GM12891 (cell line): ENCODE results near the gene ZC3H11A.

ENCODE experiments used
- PAX5 ChIP-seq: IDR thresholded peaks from 2 replicates; pipeline ENCODE4 v1.6.1; 2011; ENCODE audit warnings: low read length, moderate library complexity, mild to moderate bottlenecking; ENCODE audit not compliant: insufficient read depth, severe bottlenecking
- POLR2A ChIP-seq: IDR thresholded peaks from 2 replicates; pipeline ENCODE4 v1.6.1; 2011; ENCODE audit warnings: low read depth, low read length, control low read depth
- POLR2AphosphoS5 ChIP-seq: IDR thresholded peaks from 2 replicates; pipeline ENCODE4 v1.6.1; 2011; ENCODE audit warnings: low read depth, low read length, control low read depth
- POU2F2 ChIP-seq: IDR thresholded peaks from 2 replicates; pipeline ENCODE4 v1.6.1; 2011; ENCODE audit warnings: low read depth, mild to moderate bottlenecking, control low read depth, low read length, moderate library complexity
- SPI1 ChIP-seq: IDR thresholded peaks from 2 replicates; pipeline ENCODE4 v1.6.1; 2011; ENCODE audit warnings: low read depth, low read length, control low read depth
- TAF1 ChIP-seq: IDR thresholded peaks from 2 replicates; pipeline ENCODE4 v1.6.1; 2011; ENCODE audit warnings: low read depth, low read length, control low read depth

DNA sequence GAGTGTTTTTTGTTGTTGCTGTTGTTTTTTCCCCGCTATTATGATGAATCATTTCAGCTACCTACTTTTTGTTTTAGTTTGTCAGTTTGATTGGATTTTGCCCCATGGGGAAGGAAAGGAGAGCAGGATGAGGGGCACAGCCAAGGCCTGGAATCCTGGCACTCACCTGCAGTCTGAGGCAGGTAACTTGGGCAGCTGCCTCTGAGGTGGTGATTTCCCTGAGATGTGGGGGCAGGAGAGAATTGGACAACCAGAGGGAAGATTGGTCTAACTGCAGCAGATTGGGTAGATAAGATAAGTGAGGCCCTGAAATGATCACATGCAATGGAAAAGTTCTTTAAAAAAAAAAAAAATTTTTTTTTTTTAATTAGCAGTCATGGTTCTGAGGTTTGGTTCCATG lies 31.9 kb upstream of the ZC3H11A start:
- TF ChIP-seq POLR2A (no peak), TAF1 (no peak), SPI1 (no peak), POLR2AphosphoS5 (no peak), PAX5 (no peak), POU2F2 (no peak)
